CD4-positive, alpha-beta memory T cell (primary cell): ENCODE measurements around the gene PCDHB15. TPM values are rescaled to one million over a fixed set of nuclear protein-coding genes. Genes with fewer than 3 reads are reported as not detected.
"Not testable (repeated sequence)": the region's sequence is repeated elsewhere in the genome, so short reads cannot be mapped to it uniquely, and the experiment has no call there.

ENCODE experiments used
- CTCF ChIA-PET: fragments of 350-600 bp; sonication (Branson Sonifier 250); formaldehyde crosslinking; loops from one replicate; lab custom pipeline; 2021; ENCODE audit warnings: inconsistent platforms; ENCODE audit not compliant: partially characterized antibody; lab: Charles Lee
- POLR2A ChIA-PET: fragments of 350-600 bp; sonication (Branson Sonifier 250); formaldehyde crosslinking; loops from one replicate; lab custom pipeline; 2021; ENCODE audit not compliant: partially characterized antibody; lab: Charles Lee
- DNase-seq, 5 donors: peaks; one replicate each; pipeline versions ENCODE4 v3.0.0 to v3.0.0-alpha.2; 2020 to 2022; ENCODE audit warnings: mixed read lengths in 1 of 5
- H3K27ac ChIP-seq: one replicate; pipeline ENCODE4 v1.7.0; 2013; ENCODE audit warnings: low read depth, low read length
- H3K27me3 ChIP-seq: 2 replicates; pipeline ENCODE4 v1.7.0; 2013; ENCODE audit warnings: mild to moderate bottlenecking, low read length, moderate library complexity; ENCODE audit not compliant: insufficient read depth
- H3K36me3 ChIP-seq: 2 replicates; pipeline ENCODE4 v1.7.0; 2013; ENCODE audit warnings: mild to moderate bottlenecking, low read length, moderate library complexity; ENCODE audit not compliant: insufficient read depth
- H3K4me1 ChIP-seq: 2 replicates; pipeline ENCODE4 v1.7.0; 2013; ENCODE audit warnings: mild to moderate bottlenecking, low read length, moderate library complexity; ENCODE audit not compliant: insufficient read depth
- H3K4me3 ChIP-seq, 2 donors: one replicate each; pipeline ENCODE4 v1.7.0; 2013; ENCODE audit warnings: low read length in 2 of 2, mild to moderate bottlenecking in 1 of 2
- H3K9me3 ChIP-seq, 2 donors: one replicate each; pipeline ENCODE4 v1.7.0; 2013; ENCODE audit warnings: low read length in 2 of 2, control low read depth in 1 of 2; ENCODE audit not compliant: control insufficient read depth in 1 of 2
- H3K27ac Mint-ChIP-seq, 7 donors: one replicate each; pipeline ENCODE4 v1.8.0; 2020 to 2021; ENCODE audit warnings: mixed read lengths in 7 of 7, mild to moderate bottlenecking in 6 of 7, inconsistent platforms in 3 of 7, moderate library complexity in 3 of 7
- H3K27me3 Mint-ChIP-seq, 2 donors: one replicate each; pipeline ENCODE4 v1.8.0; 2020 to 2021; ENCODE audit warnings: mixed read lengths in 2 of 2
- H3K36me3 Mint-ChIP-seq, 2 donors: one replicate each; pipeline ENCODE4 v1.8.0; 2020 to 2021; ENCODE audit warnings: mixed read lengths in 2 of 2, inconsistent platforms in 1 of 2, mild to moderate bottlenecking in 1 of 2
- H3K4me1 Mint-ChIP-seq, 4 donors: one replicate each; pipeline ENCODE4 v1.8.0; 2020 to 2021; ENCODE audit warnings: mixed read lengths in 4 of 4, mild to moderate bottlenecking in 1 of 4
- H3K4me3 Mint-ChIP-seq, 8 donors: one replicate each; pipeline ENCODE4 v1.8.0; 2020 to 2021; ENCODE audit warnings: mixed read lengths in 8 of 8, mild to moderate bottlenecking in 7 of 8, moderate library complexity in 6 of 8, inconsistent platforms in 3 of 8
- H3K9me3 Mint-ChIP-seq, 8 donors: one replicate each; pipeline ENCODE4 v1.8.0; 2020 to 2021; ENCODE audit warnings: mixed read lengths in 8 of 8, mild to moderate bottlenecking in 5 of 8, inconsistent platforms in 3 of 8, moderate library complexity in 1 of 8
- intact Hi-C: fragments of 100-400 bp; cut with micrococcal nuclease; formaldehyde crosslinking; loops from one replicate; pipeline ENCODE4 v1.15.1; 2023
- polyA plus RNA-seq, 2 donors: library from polyadenylated mRNA; unstranded; fragments of 300-500 nt; fragmentation: Illumina TruSeq; gene quantifications; one replicate each; pipeline ENCODE4 v1.2.3, GENCODE V29; 2021
- total RNA-seq, 2 experiments: library from RNA; stranded (reverse); gene quantifications; one replicate each; pipeline ENCODE4 v1.2.3, GENCODE V29; 2021

Gene PCDHB15
- total and polyA plus RNA-seq, 4 experiments from 2014 or later, result 0.17 to 0.53 TPM; not detected in 2

DNA sequence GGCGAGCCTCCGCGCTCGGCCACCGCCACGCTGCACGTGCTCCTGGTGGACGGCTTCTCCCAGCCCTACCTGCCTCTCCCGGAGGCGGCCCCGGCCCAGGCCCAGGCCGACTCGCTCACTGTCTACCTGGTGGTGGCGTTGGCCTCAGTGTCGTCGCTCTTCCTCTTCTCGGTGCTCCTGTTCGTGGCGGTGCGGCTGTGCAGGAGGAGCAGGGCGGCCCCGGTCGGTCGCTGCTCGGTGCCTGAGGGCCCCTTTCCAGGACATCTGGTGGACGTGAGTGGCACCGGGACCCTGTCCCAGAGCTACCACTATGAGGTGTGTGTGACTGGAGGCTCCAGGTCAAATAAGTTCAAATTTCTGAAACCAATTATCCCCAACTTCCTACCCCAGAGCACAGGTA, 34.3 kb upstream of the PCDHB15 start:
- peaks cover 14% of the 10 kb centered on the region for H3K27me3 ChIP-seq
- DNase-seq, H3K4me1 Mint-ChIP-seq, CTCF ChIA-PET, H3K27ac ChIP-seq, H3K36me3 ChIP-seq, intact Hi-C loops, H3K4me3 ChIP-seq, H3K4me1 ChIP-seq, H3K27ac Mint-ChIP-seq, H3K36me3 Mint-ChIP-seq, H3K9me3 ChIP-seq, H3K4me3 Mint-ChIP-seq, POLR2A ChIA-PET: not testable (repeated sequence)
- Mint-ChIP-seq H3K27me3 (peaks cover 37 to 47% of the 10 kb centered on the region in 2 donors), H3K9me3 (peaks cover 0 to 34% (median 26%) of the 10 kb centered on the region in 8 donors)

GRCh38 chr5:141213656-141214339, 31.4 kb upstream of the PCDHB15 start, which contains the start of gene PCDHB13:
PCDHB13 (plus strand) TSS chr5:141213919; CDS start chr5:141214124, 205 bp downstream.
- H3K36me3 ChIP-seq, H3K27ac Mint-ChIP-seq, POLR2A ChIA-PET, H3K4me3 ChIP-seq, H3K4me1 ChIP-seq, H3K9me3 ChIP-seq, H3K36me3 Mint-ChIP-seq, H3K4me1 Mint-ChIP-seq, H3K27me3 ChIP-seq, H3K27ac ChIP-seq: not testable (repeated sequence)
- H3K4me3 Mint-ChIP-seq, result peak within 1 kb of the TSS in 5 of 8 donors; percentile 10 to 78 (median 63)
- H3K9me3 Mint-ChIP-seq, result peaks cover 0 to 56% (median 43%) of the 10 kb centered on the region in 8 donors
- CTCF ChIA-PET, result interaction anchor here (0.8 kb wide), 1 partner anchor 13 kb away, joined by 3 read pairs; no protein-coding TSS in a partner anchor
- intact Hi-C loops, result loop anchor here (2.0 kb wide), 1 partner anchor 345 kb away; no protein-coding TSS in a partner anchor
- DNase-seq, result peak in 3 of 5 donors; percentile 22 to 45 (median 22)
- peaks cover 38 to 45% of the 10 kb centered on the region in 2 donors for H3K27me3 Mint-ChIP-seq

GRCh38 chr5:141214583-141214982, 30.6 kb upstream of the PCDHB15 start:
- H3K4me3 ChIP-seq, H3K27me3 ChIP-seq, H3K27ac ChIP-seq, H3K36me3 Mint-ChIP-seq, H3K27ac Mint-ChIP-seq, POLR2A ChIA-PET, H3K9me3 ChIP-seq, DNase-seq, H3K36me3 ChIP-seq, H3K4me1 Mint-ChIP-seq, H3K4me1 ChIP-seq: not testable (repeated sequence)
- intact Hi-C loops, result loop anchor here (2.0 kb wide), 1 partner anchor 344 kb away; no protein-coding TSS in a partner anchor
- peaks cover under 1 to 57% (median 44%) of the 10 kb centered on the region in 8 donors for H3K9me3 Mint-ChIP-seq
- H3K27me3 Mint-ChIP-seq, result peaks cover 37 to 39% of the 10 kb centered on the region in 2 donors
- peak overlapping the region in 1 of 8 donors; percentile 55 for H3K4me3 Mint-ChIP-seq
- CTCF ChIA-PET, result interaction anchor here (0.8 kb wide), 1 partner anchor 12 kb away, joined by 3 read pairs; no protein-coding TSS in a partner anchor

- H3K9me3 ChIP-seq, H3K27ac Mint-ChIP-seq, H3K4me1 Mint-ChIP-seq, POLR2A ChIA-PET, H3K36me3 ChIP-seq, H3K27me3 ChIP-seq, H3K4me3 Mint-ChIP-seq, DNase-seq, H3K4me1 ChIP-seq, H3K4me3 ChIP-seq, H3K27ac ChIP-seq, CTCF ChIA-PET, H3K36me3 Mint-ChIP-seq: not testable (repeated sequence)
- intact Hi-C loops, result loop anchor here (2.0 kb wide), 1 partner anchor 343 kb away; no protein-coding TSS in a partner anchor
- Mint-ChIP-seq H3K9me3 (peaks cover 3 to 62% (median 42%) of the 10 kb centered on the region in 8 donors), H3K27me3 (peaks cover 38 to 40% of the 10 kb centered on the region in 2 donors)
Measured at GRCh38 chr5:141215504-141215903, 29.7 kb upstream of the PCDHB15 start.

GRCh38 chr5:141216035-141216434, 29.2 kb upstream of the PCDHB15 start:
- Mint-ChIP-seq H3K27me3 (peaks cover 38 to 41% of the 10 kb centered on the region in 2 donors), H3K9me3 (peaks cover 3 to 63% (median 42%) of the 10 kb centered on the region in 8 donors)
- H3K4me1 ChIP-seq, H3K27me3 ChIP-seq, H3K4me3 Mint-ChIP-seq, H3K9me3 ChIP-seq, intact Hi-C loops, POLR2A ChIA-PET, DNase-seq, H3K4me3 ChIP-seq, H3K27ac Mint-ChIP-seq, H3K36me3 Mint-ChIP-seq, H3K4me1 Mint-ChIP-seq, CTCF ChIA-PET, H3K36me3 ChIP-seq, H3K27ac ChIP-seq: not testable (repeated sequence)

DNA sequence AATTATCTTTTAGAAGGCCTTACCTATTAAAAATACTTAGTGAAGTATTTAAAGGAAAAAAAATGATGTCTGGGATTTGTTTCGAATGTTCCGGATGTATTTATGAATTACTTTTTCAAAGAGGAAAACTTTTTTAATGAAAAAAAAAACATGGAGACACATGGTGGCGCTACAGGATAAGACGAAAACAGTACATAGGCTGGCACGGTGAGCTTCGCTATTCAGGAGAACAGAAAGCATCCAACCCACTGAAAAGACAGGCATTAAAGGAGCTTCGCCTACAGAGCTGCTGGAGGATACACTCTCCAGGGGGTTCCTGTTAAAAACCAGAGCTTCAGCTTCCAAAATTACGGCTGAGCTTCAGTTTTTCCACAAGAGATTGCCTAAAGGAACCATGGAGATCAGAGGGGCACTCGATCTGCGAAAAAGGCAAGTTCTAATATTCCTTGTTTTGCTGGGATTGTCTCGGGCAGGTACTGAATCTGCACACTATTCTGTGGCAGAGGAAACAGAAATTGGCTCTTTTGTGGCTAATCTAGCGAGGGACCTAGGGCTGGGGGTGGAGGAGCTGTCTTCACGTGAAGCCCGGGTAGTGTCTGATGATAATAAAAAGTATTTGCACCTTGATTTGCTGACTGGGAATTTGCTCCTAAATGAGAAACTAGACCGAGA, 21.9 kb upstream of the PCDHB15 start, which contains the start of gene PCDHB14:
Gene PCDHB14, plus strand, starts transcription at position 232 of the 672 bp plus-strand sequence. Its CDS starts 163 bp downstream, at position 395.
- H3K27me3 ChIP-seq, result peaks cover 12% of the 10 kb centered on the region
- no peaks in the 10 kb centered on the region for H3K9me3 ChIP-seq
- peak in 1 of 5 donors; percentile 12 for DNase-seq
- Mint-ChIP-seq H3K4me3 (peak within 1 kb of the TSS; percentile 8 to 68 (median 42)), H3K27ac (peak within 1 kb of the TSS in 1 of 7 donors; percentile 5), H3K36me3 (no peaks in the 10 kb centered on the region), H3K9me3 (peaks cover 4 to 61% (median 40%) of the 10 kb centered on the region in 8 donors), H3K27me3 (peaks cover 30 to 47% of the 10 kb centered on the region in 2 donors), H3K4me1 (peaks cover 0 to 6% (median 2%) of the 10 kb centered on the region in 4 donors)
- CTCF ChIA-PET, result interaction anchor here (0.9 to 2.1 kb wide), 8 partner anchors 9 to 369 kb away, joined by 3 to 19 read pairs (median 4); partner anchors contain the start of gene TAF7
- no peak within 1 kb of the TSS for H3K27ac ChIP-seq
- POLR2A ChIA-PET, result no interaction called here
- no peaks in the 10 kb centered on the region for H3K4me1 ChIP-seq
- intact Hi-C loops, result loop anchor here (1.0 kb wide), 1 partner anchor 341 kb away; no protein-coding TSS in a partner anchor
- no peak within 1 kb of the TSS for H3K4me3 ChIP-seq
- no peaks in the 10 kb centered on the region for H3K36me3 ChIP-seq

- CTCF ChIA-PET, POLR2A ChIA-PET, DNase-seq, H3K36me3 Mint-ChIP-seq, H3K4me1 Mint-ChIP-seq, H3K36me3 ChIP-seq, H3K27ac ChIP-seq, intact Hi-C loops, H3K4me3 Mint-ChIP-seq, H3K27ac Mint-ChIP-seq, H3K4me3 ChIP-seq, H3K9me3 ChIP-seq, H3K4me1 ChIP-seq: not testable (repeated sequence)
- H3K27me3 ChIP-seq, result peaks cover 12% of the 10 kb centered on the region
- peaks cover 28 to 38% of the 10 kb centered on the region in 2 donors for H3K27me3 Mint-ChIP-seq
- H3K9me3 Mint-ChIP-seq, result peaks cover 2 to 53% (median 32%) of the 10 kb centered on the region in 8 donors
Measured at GRCh38 chr5:141224844-141225243, 20.4 kb upstream of the PCDHB15 start.
